GM21367 (cell line): Measurements from ENCODE around the gene SLC26A3.

Source experiments
- ATAC-seq: cut with Tn5 transposase; IDR thresholded peaks from one replicate; pipeline ENCODE4 v1.9.1; 2021; ENCODE audit not compliant: unreplicated experiment

SLC26A3 gene

GRCh38 chr7:107754642-107755041 lies 48.4 kb downstream of the SLC26A3 start:
- ATAC-seq: no peak

GRCh38 chr7:107751113-107751512 lies 51.9 kb downstream of the SLC26A3 start:
- no peak for ATAC-seq

- no peak for ATAC-seq
These were observed 57.0 kb downstream of the SLC26A3 start for GRCh38 chr7:107746006-107746405.

- ATAC-seq: peak; percentile 31
These were observed 58.7 kb downstream of the SLC26A3 start for GRCh38 chr7:107744345-107744750.

GRCh38 chr7:107743567-107744344 lies 59.3 kb downstream of the SLC26A3 start, which contains the start of gene CBLL1:
CBLL1 (plus strand) TSS chr7:107744142; CDS start chr7:107744164, 22 bp downstream.
- peak; percentile 90 for ATAC-seq

- ATAC-seq: peak; percentile 32
These were observed 60.1 kb downstream of the SLC26A3 start for GRCh38 chr7:107742678-107743566.

- no peak for ATAC-seq
These were observed 74.7 kb downstream of the SLC26A3 start for GRCh38 chr7:107728276-107728675.

GRCh38 chr7:107726356-107727130 lies 76.5 kb downstream of the SLC26A3 start:
- ATAC-seq: no peak

- no peak for ATAC-seq
These were observed 77.8 kb downstream of the SLC26A3 start for GRCh38 chr7:107725138-107725740.

GRCh38 chr7:107723255-107723654 lies 79.8 kb downstream of the SLC26A3 start:
- ATAC-seq: no peak

GRCh38 chr7:107721286-107721685 lies 81.7 kb downstream of the SLC26A3 start:
- ATAC-seq: no peak

- no peak for ATAC-seq
These were observed 84.4 kb downstream of the SLC26A3 start for GRCh38 chr7:107718456-107719193.

- ATAC-seq: no peak
These were observed 87.5 kb downstream of the SLC26A3 start for GRCh38 chr7:107715531-107715930.
